HepG2 (cell line): ENCODE data around the gene MFSD11. TPM values are rescaled to one million over a fixed set of nuclear protein-coding genes. Genes with fewer than 3 reads are reported as not detected.

ENCODE experiments used
- BCL6 ChIP-seq: IDR thresholded peaks from 2 replicates; pipeline ENCODE4 v1.6.1; 2016; ENCODE audit warnings: missing genetic modification reagents, missing compliant biosample characterization
- KMT2A ChIP-seq: sonication (generic); formaldehyde crosslinking; IDR thresholded peaks from 2 replicates; pipeline ENCODE4 v1.4.0; 2020; ENCODE audit warnings: missing genetic modification reagents
- PAF1 ChIP-seq: IDR thresholded peaks from 2 replicates; pipeline ENCODE4 v1.6.1; 2016; ENCODE audit warnings: missing genetic modification reagents, missing compliant biosample characterization
- PRDM15 ChIP-seq: sonication (generic); formaldehyde crosslinking; IDR thresholded peaks from 2 replicates; pipeline ENCODE4 v1.4.0; 2020; ENCODE audit warnings: missing genetic modification reagents
- PREB ChIP-seq: sonication (generic); formaldehyde crosslinking; IDR thresholded peaks from 2 replicates; pipeline ENCODE4 v1.4.0; 2020; ENCODE audit warnings: missing genetic modification reagents
- ZNF720 ChIP-seq: sonication (generic); formaldehyde crosslinking; IDR thresholded peaks from 2 replicates; pipeline ENCODE4 v1.4.0; 2020; ENCODE audit warnings: missing genetic modification reagents
- polyA plus RNA-seq, 8 experiments: library from polyadenylated mRNA; depleted of rRNA in 3 of 8; stranded (reverse) in 7 of 8; unstranded in 1 of 8; fragments of >200 nt; fragmentation: Illumina TruSeq in 4 of 8; extraction: Trizol in 4 of 8; gene quantifications; 2 replicates each; pipeline versions ENCODE4 v1.2.1 to v1.2.3, GENCODE V29; 2011 to 2016; ENCODE audit warnings: low read depth in 4 of 8, missing spikeins in 1 of 8, mixed read lengths in 1 of 8; ENCODE audit not compliant: insufficient read depth in 1 of 8
- total RNA-seq, 5 experiments: library from RNA; depleted of rRNA; stranded (reverse); fragments of >200 nt; fragmentation: Illumina TruSeq; extraction: Trizol; gene quantifications; 2 replicates each; pipeline ENCODE4 v1.2.3, GENCODE V29; 2016; ENCODE audit warnings: low read depth in 1 of 5
- TF ChIP-seq, protein P1 (sequence below): sonication (generic); formaldehyde crosslinking; IDR thresholded peaks from 2 replicates; pipeline ENCODE4 v1.8.0; 2023; ENCODE audit warnings: mild to moderate bottlenecking, missing genetic modification reagents

Gene MFSD11
- total and polyA plus RNA-seq, 2 of the 13 experiments (the other 11 are each of a cell fraction or from before 2014, with no cell fraction given), result 26.1 to 36.3 TPM

GRCh38 chr17:76735006-76735405 is 2.9 kb upstream of the MFSD11 start (continued):
- no peak for TF ChIP-seq PREB
- 0 out of 2 replicates have a peak, but pooled peaks have one; percentile 23 for TF ChIP-seq PRDM15 (CRISPR knock-in tag)
- TF ChIP-seq, protein P1, sequence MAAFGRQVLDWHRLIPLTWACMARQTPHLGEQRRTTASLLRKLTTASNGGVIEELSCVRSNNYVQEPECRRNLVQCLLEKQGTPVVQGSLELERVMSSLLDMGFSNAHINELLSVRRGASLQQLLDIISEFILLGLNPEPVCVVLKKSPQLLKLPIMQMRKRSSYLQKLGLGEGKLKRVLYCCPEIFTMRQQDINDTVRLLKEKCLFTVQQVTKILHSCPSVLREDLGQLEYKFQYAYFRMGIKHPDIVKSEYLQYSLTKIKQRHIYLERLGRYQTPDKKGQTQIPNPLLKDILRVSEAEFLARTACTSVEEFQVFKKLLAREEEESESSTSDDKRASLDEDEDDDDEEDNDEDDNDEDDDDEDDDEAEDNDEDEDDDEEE (CRISPR knock-in tag), result no peak
- TF ChIP-seq PAF1 (CRISPR knock-in tag), result peak; percentile 34; the same call in 1 of the 2 replicates
- TF ChIP-seq ZNF720 (CRISPR knock-in tag), result no peak
- TF ChIP-seq BCL6 (CRISPR knock-in tag), result peak; percentile 20; the same call in 1 of the 2 replicates
- peak; percentile 49; the same call in 1 of the 2 replicates for TF ChIP-seq KMT2A (CRISPR knock-in tag)
